DOHH2 (cell line): Measurements from ENCODE around the gene RHOBTB3.

Experiments
- EZH2phosphoT487 ChIP-seq: fragments of 200-600 bp; sonication (generic); IDR thresholded peaks from 2 replicates; pipeline ENCODE4 v1.6.1; 2017; ENCODE audit warnings: borderline replicate concordance, mild to moderate bottlenecking, antibody characterized with exemption, low read length, moderate library complexity, mixed read lengths
- TF ChIP-seq, protein P1 (sequence below): fragments of 200-600 bp; sonication (generic); IDR thresholded peaks from one replicate; pipeline ENCODE4 v1.5.1; 2014; ENCODE audit warnings: antibody characterized with exemption, mild to moderate bottlenecking, low read depth, low read length; ENCODE audit not compliant: poor library complexity, severe bottlenecking

DNA sequence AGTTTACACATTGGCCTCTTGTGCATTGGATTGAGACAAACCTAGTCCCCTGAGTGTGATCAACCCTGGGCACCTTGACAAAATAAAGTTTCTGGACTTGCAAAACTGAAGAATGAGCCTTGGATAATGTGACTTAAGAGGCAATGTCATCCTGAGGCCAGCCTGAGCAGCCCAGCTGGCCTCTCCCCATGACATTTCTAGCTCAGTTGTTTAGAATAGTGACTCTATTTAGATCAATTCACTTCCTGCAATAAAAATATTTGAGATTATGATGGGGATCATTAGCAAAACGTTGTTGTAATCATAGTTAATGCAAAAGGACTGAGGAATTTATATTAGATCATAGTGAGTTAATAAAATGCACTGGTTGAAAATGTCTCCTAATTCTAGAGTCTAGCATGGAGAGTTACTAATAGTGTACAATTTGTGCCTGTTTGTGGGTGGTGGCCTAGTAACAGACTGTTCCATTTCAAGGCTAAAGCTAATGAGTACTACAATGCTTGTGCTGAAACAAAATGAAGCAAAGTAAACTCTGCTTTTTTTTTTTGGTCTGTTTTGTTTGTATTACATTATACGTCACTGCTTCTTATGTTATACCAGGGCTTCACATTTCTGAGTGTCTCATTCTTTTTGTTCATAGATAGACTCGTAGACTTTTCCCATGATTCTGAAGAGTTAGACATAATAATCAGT is 10.9 kb upstream of the RHOBTB3 start:
- TF ChIP-seq, protein P1, sequence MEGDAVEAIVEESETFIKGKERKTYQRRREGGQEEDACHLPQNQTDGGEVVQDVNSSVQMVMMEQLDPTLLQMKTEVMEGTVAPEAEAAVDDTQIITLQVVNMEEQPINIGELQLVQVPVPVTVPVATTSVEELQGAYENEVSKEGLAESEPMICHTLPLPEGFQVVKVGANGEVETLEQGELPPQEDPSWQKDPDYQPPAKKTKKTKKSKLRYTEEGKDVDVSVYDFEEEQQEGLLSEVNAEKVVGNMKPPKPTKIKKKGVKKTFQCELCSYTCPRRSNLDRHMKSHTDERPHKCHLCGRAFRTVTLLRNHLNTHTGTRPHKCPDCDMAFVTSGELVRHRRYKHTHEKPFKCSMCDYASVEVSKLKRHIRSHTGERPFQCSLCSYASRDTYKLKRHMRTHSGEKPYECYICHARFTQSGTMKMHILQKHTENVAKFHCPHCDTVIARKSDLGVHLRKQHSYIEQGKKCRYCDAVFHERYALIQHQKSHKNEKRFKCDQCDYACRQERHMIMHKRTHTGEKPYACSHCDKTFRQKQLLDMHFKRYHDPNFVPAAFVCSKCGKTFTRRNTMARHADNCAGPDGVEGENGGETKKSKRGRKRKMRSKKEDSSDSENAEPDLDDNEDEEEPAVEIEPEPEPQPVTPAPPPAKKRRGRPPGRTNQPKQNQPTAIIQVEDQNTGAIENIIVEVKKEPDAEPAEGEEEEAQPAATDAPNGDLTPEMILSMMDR, result no peak
- TF ChIP-seq EZH2phosphoT487, result no peak
